CD14-positive monocyte (primary cell): ENCODE measurements around the gene OGFOD3. TPM values are rescaled to one million over a fixed set of nuclear protein-coding genes. Genes with fewer than 3 reads are reported as not detected.
A peak's percentile ranks its signal among the peaks of the same experiment; 100 is the strongest.

Experiments used
- DNase-seq, 3 donors: peaks; one replicate each; pipeline ENCODE4 v3.0.0-alpha.2; 2011 to 2022
- H2AFZ ChIP-seq: 2 replicates; pipeline ENCODE4 v1.6.0; 2012; ENCODE audit warnings: mild to moderate bottlenecking, low read depth, low read length, inconsistent platforms; ENCODE audit not compliant: insufficient read depth, poor library complexity, severe bottlenecking
- H3K27ac ChIP-seq, 2 donors: 1 replicate in 1 of 2; 2 replicates in 1 of 2; pipeline ENCODE4 v1.5.1; 2012 to 2013; ENCODE audit warnings: low read length in 2 of 2, control low read depth in 1 of 2, inconsistent platforms in 1 of 2, low read depth in 1 of 2, mild to moderate bottlenecking in 1 of 2
- H3K27me3 ChIP-seq, 2 donors: one replicate each; pipeline versions ENCODE4 v1.6.0 to v1.6.1; 2011 to 2013; ENCODE audit warnings: low read length in 2 of 2; ENCODE audit not compliant: control insufficient read depth in 2 of 2, insufficient read depth in 2 of 2
- H3K36me3 ChIP-seq, 2 donors: replicated peaks in 1 of 2; 1 replicate in 1 of 2; 2 replicates in 1 of 2; pipeline versions ENCODE4 v1.5.1 to v1.6.1; 2012 to 2013; ENCODE audit warnings: low read length in 2 of 2, control low read depth in 1 of 2, inconsistent platforms in 1 of 2, mild to moderate bottlenecking in 1 of 2; ENCODE audit not compliant: insufficient read depth in 2 of 2, control insufficient read depth in 1 of 2
- H3K4me1 ChIP-seq, 2 donors: 1 replicate in 1 of 2; 2 replicates in 1 of 2; pipeline versions ENCODE4 v1.5.1 to v1.6.1; 2012 to 2013; ENCODE audit warnings: low read length in 2 of 2, control low read depth in 1 of 2, inconsistent platforms in 1 of 2, mild to moderate bottlenecking in 1 of 2, moderate library complexity in 1 of 2; ENCODE audit not compliant: insufficient read depth in 2 of 2, control insufficient read depth in 1 of 2
- H3K4me2 ChIP-seq: replicated peaks from 2 replicates; pipeline ENCODE3; 2012; ENCODE audit warnings: low read length, moderate library complexity, mild to moderate bottlenecking; ENCODE audit not compliant: poor library complexity, severe bottlenecking; ENCODE audit errors: extremely low read depth
- H3K4me3 ChIP-seq, 3 experiments: fragments of 200-600 bp in 1 of 3; sonication (generic) in 1 of 3; replicated peaks in 1 of 3; 1 replicate in 2 of 3; 2 replicates in 1 of 3; pipeline ENCODE4 v1.5.1; 2011 to 2013; ENCODE audit warnings: low read length in 3 of 3, mild to moderate bottlenecking in 3 of 3, control low read depth in 2 of 3, low read depth in 2 of 3, inconsistent platforms in 1 of 3, moderate library complexity in 1 of 3
- H3K79me2 ChIP-seq: 2 replicates; pipeline ENCODE4 v1.6.0; 2012; ENCODE audit warnings: mild to moderate bottlenecking, control low read depth, inconsistent platforms, low read length, moderate library complexity; ENCODE audit not compliant: insufficient read depth
- H3K9ac ChIP-seq: 2 replicates; pipeline ENCODE4 v1.6.0; 2017; ENCODE audit warnings: low read length, mild to moderate bottlenecking; ENCODE audit not compliant: insufficient read depth, poor library complexity, severe bottlenecking
- H3K9me3 ChIP-seq, 2 donors: replicated peaks in 1 of 2; 1 replicate in 1 of 2; 2 replicates in 1 of 2; pipeline versions ENCODE4 v1.5.1 to v1.6.1; 2012 to 2013; ENCODE audit warnings: low read length in 2 of 2, control low read depth in 1 of 2; ENCODE audit not compliant: control insufficient read depth in 1 of 2, insufficient read depth in 1 of 2
- H4K20me1 ChIP-seq: 2 replicates; pipeline ENCODE4 v1.6.0; 2012; ENCODE audit warnings: mild to moderate bottlenecking, low read length, control low read depth, moderate library complexity; ENCODE audit not compliant: insufficient read depth
- H3K27ac Mint-ChIP-seq, 7 donors: one replicate each; pipeline ENCODE4 v1.8.0; 2020; ENCODE audit warnings: mild to moderate bottlenecking in 7 of 7, mixed read lengths in 7 of 7, moderate library complexity in 6 of 7, inconsistent platforms in 2 of 7
- H3K27me3 Mint-ChIP-seq, 3 donors: one replicate each; pipeline ENCODE4 v1.8.0; 2021 to 2022; ENCODE audit warnings: low read depth in 3 of 3, mild to moderate bottlenecking in 3 of 3, mixed read lengths in 3 of 3, moderate library complexity in 3 of 3, inconsistent platforms in 1 of 3
- H3K36me3 Mint-ChIP-seq, 2 donors: one replicate each; pipeline ENCODE4 v1.8.0; 2020; ENCODE audit warnings: mixed read lengths in 2 of 2, inconsistent platforms in 1 of 2, mild to moderate bottlenecking in 1 of 2
- H3K4me1 Mint-ChIP-seq: one replicate; pipeline ENCODE4 v1.8.0; 2020; ENCODE audit warnings: mild to moderate bottlenecking, mixed read lengths
- H3K4me3 Mint-ChIP-seq, 2 donors: one replicate each; pipeline ENCODE4 v1.8.0; 2020; ENCODE audit warnings: mild to moderate bottlenecking in 2 of 2, mixed read lengths in 2 of 2, moderate library complexity in 1 of 2
- H3K9me3 Mint-ChIP-seq, 7 donors: one replicate each; pipeline ENCODE4 v1.8.0; 2020 to 2022; ENCODE audit warnings: mixed read lengths in 7 of 7, mild to moderate bottlenecking in 6 of 7, moderate library complexity in 6 of 7, inconsistent platforms in 2 of 7
- CTCF ChIP-seq: fragments of 200-600 bp; IDR thresholded peaks from one replicate; pipeline ENCODE4 v1.8.0; 2022; ENCODE audit warnings: antibody characterized with exemption, mild to moderate bottlenecking
- WGBS: methylation state at CpG from one replicate; pipeline ENCODE4 v1.1.5; 2013; ENCODE audit warnings: missing lambda C conversion rate; ENCODE audit not compliant: insufficient coverage; 5-methylcytosine and 5-hydroxymethylcytosine counted together
- intact Hi-C, 2 donors: fragments of 100-400 bp; cut with micrococcal nuclease; formaldehyde crosslinking; loops; one replicate each; pipeline versions ENCODE4 v1.15.0 to v1.15.1; 2023
- polyA plus RNA-seq, 3 donors: library from polyadenylated mRNA; depleted of rRNA in 1 of 3; unstranded in 2 of 3; stranded (reverse) in 1 of 3; fragments of 300-500 nt in 2 of 3; fragments of >200 nt in 1 of 3; fragmentation: Illumina TruSeq in 2 of 3; gene quantifications; 1 replicate in 2 of 3; 2 replicates in 1 of 3; pipeline ENCODE4 v1.2.3, GENCODE V29; 2012 to 2021

OGFOD3 gene
- polyA plus RNA-seq, 3 donors = 17.9 to 36.4 (median 25.2) TPM

GRCh38 chr17:82396601-82397435 is 21.6 kb downstream of the OGFOD3 start:
- Mint-ChIP-seq H3K36me3 (peaks cover 30 to 50% of the 10 kb centered on the region in 2 donors), H3K4me3 (no peak overlapping the region), H3K27me3 (peaks cover 1 to 6% (median 6%) of the 10 kb centered on the region in 3 donors), H3K9me3 (no peaks in the 10 kb centered on the region), H3K27ac (no peak overlapping the region), H3K4me1 (peaks cover 26% of the 10 kb centered on the region)
- no peaks in the 10 kb centered on the region for H3K9me3 ChIP-seq
- H4K20me1 ChIP-seq = no peaks in the 10 kb centered on the region
- no peak overlapping the region for H3K4me2 ChIP-seq
- intact Hi-C loops = no loop called here
- H3K27me3 ChIP-seq = no peaks in the 10 kb centered on the region
- no peak overlapping the region for H2AFZ ChIP-seq
- no peak overlapping the region for H3K27ac ChIP-seq
- H3K4me1 ChIP-seq = peaks cover 28 to 30% of the 10 kb centered on the region in 2 donors
- no peaks in the 10 kb centered on the region for H3K79me2 ChIP-seq
- 93% methylated on average over 10 of the region's 19 CpGs for WGBS
- no peak overlapping the region for H3K4me3 ChIP-seq
- DNase-seq = no peak
- H3K9ac ChIP-seq = no peak overlapping the region
- peaks cover 0 to 17% of the 10 kb centered on the region in 2 donors for H3K36me3 ChIP-seq
- no peak for TF ChIP-seq CTCF

- H4K20me1 ChIP-seq = no peaks in the 10 kb centered on the region
- TF ChIP-seq CTCF = no peak
- H3K36me3 ChIP-seq = peaks cover 0 to 20% of the 10 kb centered on the region in 2 donors
- H3K27ac ChIP-seq = no peak overlapping the region
- H3K27me3 ChIP-seq = no peaks in the 10 kb centered on the region
- no peak overlapping the region for H2AFZ ChIP-seq
- no peak overlapping the region for H3K4me3 ChIP-seq
- H3K9me3 ChIP-seq = no peaks in the 10 kb centered on the region
- no peaks in the 10 kb centered on the region for H3K79me2 ChIP-seq
- peaks cover 3 to 4% of the 10 kb centered on the region in 2 donors for H3K4me1 ChIP-seq
- Mint-ChIP-seq H3K9me3 (peaks cover 0 to 6% (median 0%) of the 10 kb centered on the region in 7 donors), H3K4me1 (peaks cover 3% of the 10 kb centered on the region), H3K4me3 (no peak overlapping the region), H3K36me3 (peaks cover 29 to 50% of the 10 kb centered on the region in 2 donors), H3K27me3 (peaks cover 1 to 10% (median 3%) of the 10 kb centered on the region in 3 donors), H3K27ac (peak overlapping the region in 1 of 7 donors; percentile 68)
- no peak overlapping the region for H3K9ac ChIP-seq
- WGBS = 93% methylated on average over 5 of the region's 12 CpGs
- no peak for DNase-seq
- no peak overlapping the region for H3K4me2 ChIP-seq
- intact Hi-C loops = no loop called here
Measured at GRCh38 chr17:82394278-82394677, 24.1 kb downstream of the OGFOD3 start.
